NB4 (cell line): ENCODE measurements around the gene IL17D.

Experiments used
- CTCF ChIP-seq: IDR thresholded peaks from one replicate; pipeline ENCODE4 v1.5.1; 2012; ENCODE audit warnings: low read depth, low read length
- POLR2A ChIP-seq: IDR thresholded peaks from 2 replicates; pipeline ENCODE4 v1.6.1; 2011; ENCODE audit warnings: mild to moderate bottlenecking; ENCODE audit not compliant: insufficient read length; ENCODE audit errors: extremely low read depth

- TF ChIP-seq POLR2A (no peak), CTCF (no peak)
Measured at GRCh38 chr13:20666948-20667347, 36.6 kb upstream of the IL17D start.
